Measurements from ENCODE around the gene MAP3K14.

Gene MAP3K14

GRCh38 chr17:45339646-45340605 lies 23.1 kb upstream of the MAP3K14 start:
- no peak for DNase-seq (ENCODE audit: low read depth, low spot score)

- no peak for DNase-seq (ENCODE audit: low read depth, low spot score)
Measured at GRCh38 chr17:45338996-45339535, 22.2 kb upstream of the MAP3K14 start.

- DNase-seq (ENCODE audit: low read depth, low spot score): no peak
Measured at GRCh38 chr17:45338023-45338781, 21.4 kb upstream of the MAP3K14 start.

- no peak for DNase-seq (ENCODE audit: low read depth, low spot score)
Measured at GRCh38 chr17:45336390-45337182, 19.8 kb upstream of the MAP3K14 start.

- no peak for DNase-seq (ENCODE audit: low read depth, low spot score)
Measured at GRCh38 chr17:45335721-45336120, 18.9 kb upstream of the MAP3K14 start.

- no peak for DNase-seq (ENCODE audit: low read depth, low spot score)
Measured at GRCh38 chr17:45334701-45335677, 18.2 kb upstream of the MAP3K14 start.

- no peak for DNase-seq (ENCODE audit: low read depth, low spot score)
Measured at GRCh38 chr17:45334231-45334630, 17.4 kb upstream of the MAP3K14 start.

GRCh38 chr17:45333702-45334092 lies 16.9 kb upstream of the MAP3K14 start:
- DNase-seq (ENCODE audit: low read depth, low spot score): no peak

GRCh38 chr17:45332989-45333701 lies 16.3 kb upstream of the MAP3K14 start:
- DNase-seq (ENCODE audit: low read depth, low spot score): peak; percentile 65

GRCh38 chr17:45332505-45332904 lies 15.7 kb upstream of the MAP3K14 start:
- DNase-seq (ENCODE audit: low read depth, low spot score): no peak

- no peak for DNase-seq (ENCODE audit: low read depth, low spot score)
Measured at GRCh38 chr17:45326626-45327025, 9.8 kb upstream of the MAP3K14 start.

- DNase-seq (ENCODE audit: low read depth, low spot score): no peak
Measured at GRCh38 chr17:45325810-45326209, 9.0 kb upstream of the MAP3K14 start.

GRCh38 chr17:45324336-45324735 lies 7.5 kb upstream of the MAP3K14 start:
- DNase-seq (ENCODE audit: low read depth, low spot score): no peak

GRCh38 chr17:45322168-45322567 lies 5.3 kb upstream of the MAP3K14 start:
- DNase-seq (ENCODE audit: low read depth, low spot score): no peak

GRCh38 chr17:45320931-45321461 lies 4.2 kb upstream of the MAP3K14 start:
- peak; percentile 94 for DNase-seq (ENCODE audit: low read depth, low spot score)

- DNase-seq (ENCODE audit: low read depth, low spot score): peak; percentile 68
Measured at GRCh38 chr17:45320349-45320930, 3.6 kb upstream of the MAP3K14 start.

- DNase-seq (ENCODE audit: low read depth, low spot score): peak; percentile 64
Measured at GRCh38 chr17:45319239-45319703, 2.5 kb upstream of the MAP3K14 start.

GRCh38 chr17:45318561-45319230 lies 1.9 kb upstream of the MAP3K14 start:
- DNase-seq (ENCODE audit: low read depth, low spot score): peak; percentile 52

Data from astrocyte of the hippocampus (primary cell).